Cortex of kidney (tissue), 1 donor: ENCODE data around the gene TIGD2.
A peak's percentile ranks its signal among the peaks of the same experiment; 100 is the strongest.

ENCODE experiments used
- DNase-seq: peaks from one replicate; lab custom pipeline; 2025; lab: John Stamatoyannopoulos, UW

The TIGD2 gene

DNA sequence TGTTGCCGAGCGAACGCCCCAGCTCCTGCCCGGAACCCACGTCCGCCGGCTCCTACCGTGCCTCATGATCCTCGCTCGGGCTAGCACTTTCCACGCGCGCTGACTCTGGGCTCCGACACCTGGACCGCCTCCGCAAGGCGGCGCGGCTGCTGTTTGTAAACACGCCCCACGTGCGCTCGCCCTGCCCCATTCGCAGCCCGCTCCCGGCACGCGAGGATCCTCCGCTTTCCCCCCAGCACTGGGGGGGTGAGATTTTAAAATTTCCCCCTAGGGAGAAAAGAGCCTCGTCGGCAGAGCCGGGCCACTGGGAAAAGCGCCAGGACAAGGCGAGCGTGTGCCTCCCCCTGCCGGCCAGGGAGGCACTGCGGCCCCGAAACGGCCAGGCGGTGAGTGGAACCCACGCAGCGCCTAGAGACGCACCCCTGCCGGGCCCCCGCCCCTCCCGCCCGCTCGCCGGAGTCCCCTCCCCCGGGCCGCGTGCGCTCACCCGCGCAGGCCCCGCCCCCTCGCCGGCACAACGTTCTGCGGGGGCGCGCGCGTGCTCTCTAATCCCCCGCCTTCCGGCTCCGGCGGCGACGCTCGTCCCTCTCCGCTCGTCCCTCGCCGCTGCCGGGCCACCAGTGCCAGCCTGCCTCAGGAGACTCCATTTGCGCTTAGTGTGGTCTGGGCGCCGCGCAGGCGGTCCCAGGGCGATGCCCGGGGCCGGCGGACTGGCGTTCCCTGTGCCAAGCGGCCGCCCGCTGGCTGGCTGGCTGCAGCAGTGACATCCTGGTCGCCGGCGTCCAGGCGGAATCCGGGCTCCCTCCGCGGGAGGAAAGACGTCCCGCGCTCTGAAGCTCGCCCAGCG, at the start of gene TIGD2:
Gene TIGD2, plus strand, starts transcription at position 548 of the 847 bp plus-strand sequence. CDS start 1,442 bp downstream, outside the sequence.
- peak; percentile 62 for DNase-seq

DNA sequence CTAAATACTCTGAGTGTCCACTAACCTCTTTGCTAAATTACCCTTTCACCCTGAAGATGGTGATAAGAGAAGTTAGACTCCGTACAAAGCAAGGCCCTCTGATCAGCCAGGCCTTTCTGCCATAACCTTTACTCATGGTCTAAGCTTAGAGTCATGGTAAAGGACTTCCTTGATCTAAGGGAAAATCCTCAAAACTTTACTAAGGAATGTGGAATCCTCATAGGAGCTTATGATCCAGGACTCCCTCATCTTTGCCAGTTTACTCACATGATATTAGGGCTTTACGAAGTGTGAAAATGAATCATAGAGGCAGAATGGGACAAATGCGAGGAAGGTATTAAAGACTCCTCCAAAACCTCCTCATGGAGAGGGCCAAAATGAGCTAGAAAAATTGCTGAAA, 46.5 kb upstream of the TIGD2 start:
- no peak for DNase-seq

- DNase-seq: no peak
These were observed 43.9 kb upstream of the TIGD2 start for GRCh38 chr4:89067417-89067816.

GRCh38 chr4:89069481-89069880, 41.9 kb upstream of the TIGD2 start:
- DNase-seq: no peak

GRCh38 chr4:89070041-89070440, 41.3 kb upstream of the TIGD2 start:
- no peak for DNase-seq

GRCh38 chr4:89071311-89071710, 40.0 kb upstream of the TIGD2 start:
- no peak for DNase-seq

DNA sequence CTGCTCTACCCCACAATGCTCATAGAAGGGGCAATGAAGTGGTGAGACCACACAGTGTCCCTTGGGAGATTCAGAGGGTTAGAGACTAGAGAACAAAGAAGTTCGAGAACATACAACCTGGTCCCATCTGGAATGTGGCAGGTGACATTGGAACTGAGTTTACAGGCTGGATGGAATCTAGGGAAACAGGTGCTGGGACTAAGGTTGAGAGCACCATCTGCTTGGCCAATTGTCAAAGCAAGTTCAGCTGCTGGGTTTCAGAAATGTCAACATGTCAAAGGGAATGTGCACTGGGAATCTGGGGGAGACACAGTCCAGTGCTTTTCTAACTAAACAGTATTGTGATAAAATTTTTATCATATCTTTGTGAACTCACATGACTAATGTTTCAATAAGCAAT, 38.4 kb upstream of the TIGD2 start:
- no peak for DNase-seq

- DNase-seq: no peak
These were observed 33.6 kb upstream of the TIGD2 start for GRCh38 chr4:89077761-89078160.

DNA sequence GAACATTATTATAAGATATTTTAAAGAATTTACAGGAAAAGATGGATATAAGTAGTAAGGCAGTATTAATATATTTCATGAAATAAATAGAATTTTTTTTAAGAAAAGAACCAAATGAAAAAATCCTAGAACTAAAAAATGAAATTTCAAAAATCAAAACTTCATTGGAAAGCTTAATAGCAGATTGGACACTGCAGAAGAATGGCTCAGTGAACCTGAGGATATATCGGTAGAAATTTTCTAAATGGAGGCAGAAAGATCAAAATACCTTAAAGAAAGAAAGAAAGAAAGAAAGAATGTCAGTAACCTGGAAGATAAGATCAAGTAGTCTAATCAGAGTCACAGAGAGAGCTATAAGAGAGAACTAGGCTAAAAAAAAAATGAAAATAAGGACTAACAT, 33.0 kb upstream of the TIGD2 start:
- DNase-seq: no peak

DNA sequence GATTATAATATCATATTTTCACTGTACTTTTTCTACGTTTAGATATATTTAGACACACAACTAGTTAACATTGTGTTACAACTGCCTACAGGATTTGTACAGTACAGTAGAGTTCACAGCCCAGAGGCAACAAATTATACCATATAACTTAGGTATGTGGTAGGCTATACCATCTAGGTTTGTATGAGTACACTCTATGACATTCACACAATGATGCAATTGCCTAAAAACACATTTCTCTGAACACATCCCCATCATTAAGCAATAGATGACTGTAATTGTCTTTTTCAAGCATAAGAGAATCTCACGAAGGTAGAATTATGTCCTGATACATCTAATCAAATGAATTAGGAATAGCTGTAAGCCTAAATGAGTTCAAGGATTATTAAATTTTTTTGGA, 12.3 kb upstream of the TIGD2 start:
- DNase-seq: no peak

GRCh38 chr4:89099471-89099870, 11.9 kb upstream of the TIGD2 start:
- DNase-seq: no peak

GRCh38 chr4:89100853-89101252, 10.5 kb upstream of the TIGD2 start:
- DNase-seq: no peak

GRCh38 chr4:89101256-89102161, 9.8 kb upstream of the TIGD2 start:
- DNase-seq: no peak

DNA sequence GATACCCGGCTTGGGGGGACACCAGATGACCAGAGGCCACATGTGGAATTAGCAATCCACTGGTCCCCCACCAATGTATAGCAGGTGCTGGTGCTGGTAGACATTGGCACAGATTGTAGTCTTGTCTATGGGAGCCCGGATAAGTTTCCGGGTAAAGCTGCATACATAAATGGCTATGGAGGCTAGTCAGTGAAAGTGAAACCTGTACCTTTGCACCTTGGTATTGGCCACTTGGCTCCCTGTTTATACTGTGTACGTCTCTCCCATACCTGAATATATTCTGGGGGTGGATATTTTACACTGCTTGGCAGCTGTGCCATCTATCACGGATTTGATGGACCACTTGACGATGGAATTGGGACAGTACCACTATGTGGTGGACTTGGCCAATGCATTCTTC, 5.6 kb upstream of the TIGD2 start:
- no peak for DNase-seq

GRCh38 chr4:89108091-89108490, 3.2 kb upstream of the TIGD2 start:
- DNase-seq: no peak

- DNase-seq: no peak
These were observed 1.3 kb upstream of the TIGD2 start for GRCh38 chr4:89109841-89110540.

DNA sequence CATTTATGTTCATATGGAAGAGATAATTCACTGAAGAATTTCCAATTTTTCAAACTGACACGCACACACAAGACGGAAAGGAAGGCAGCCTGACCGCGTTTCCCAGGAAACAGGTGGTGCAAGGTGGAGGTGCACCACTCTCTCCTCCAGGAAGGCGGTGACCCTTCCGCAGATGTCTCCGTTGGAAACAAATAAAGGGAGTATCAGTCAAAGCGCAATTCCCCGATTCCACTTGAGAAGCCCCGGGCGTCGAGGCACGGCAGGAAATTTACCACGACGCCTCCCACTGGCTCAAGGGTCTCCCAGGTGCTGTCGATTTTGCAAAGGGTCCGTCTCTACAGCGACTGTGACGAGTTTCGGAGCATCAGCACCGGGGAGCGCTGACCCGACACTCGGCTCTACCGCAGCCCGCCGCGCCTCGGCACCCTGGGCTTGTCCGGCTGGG, 770 bp upstream of the TIGD2 start:
- DNase-seq: no peak

- DNase-seq: no peak
These were observed 665 bp downstream of the TIGD2 start for GRCh38 chr4:89111833-89112563.

GRCh38 chr4:89113415-89113814, 2.1 kb downstream of the TIGD2 start:
- DNase-seq: no peak

DNA sequence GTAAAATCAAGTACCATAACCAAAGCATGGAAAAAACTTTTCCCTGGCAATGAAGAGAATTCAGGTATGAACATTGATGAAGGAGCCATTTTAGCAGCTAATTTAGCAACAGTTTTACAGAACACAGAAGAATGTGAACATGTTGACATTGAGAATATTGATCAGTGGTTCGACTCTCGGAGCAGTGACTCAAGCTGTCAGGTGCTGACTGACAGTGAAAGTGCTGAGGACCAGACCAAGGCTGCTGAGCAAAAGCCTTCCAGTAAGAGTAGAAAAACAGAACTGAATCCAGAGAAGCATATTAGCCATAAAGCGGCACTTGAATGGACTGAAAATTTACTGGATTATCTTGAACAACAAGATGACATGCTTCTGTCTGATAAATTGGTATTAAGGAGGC, 2.8 kb downstream of the TIGD2 start:
- DNase-seq: no peak

DNA sequence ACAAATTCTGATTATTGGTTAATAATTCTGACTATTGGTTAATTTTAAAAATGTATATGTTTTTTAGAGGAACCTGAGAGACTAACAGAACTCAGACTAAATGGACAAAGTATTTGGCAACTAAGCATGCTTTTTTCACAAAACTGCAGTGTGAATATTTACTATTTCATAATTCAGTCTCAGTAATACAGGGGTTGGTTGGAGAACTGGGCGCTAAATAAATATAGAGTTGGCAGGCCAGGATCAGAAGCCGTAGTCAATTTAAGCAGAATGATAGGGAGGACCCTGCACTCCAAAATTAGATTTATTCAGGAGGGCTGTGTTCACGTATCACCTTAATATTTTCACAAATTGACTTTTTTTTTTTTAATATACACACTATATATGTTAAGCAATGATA, 5.8 kb downstream of the TIGD2 start:
- no peak for DNase-seq

DNA sequence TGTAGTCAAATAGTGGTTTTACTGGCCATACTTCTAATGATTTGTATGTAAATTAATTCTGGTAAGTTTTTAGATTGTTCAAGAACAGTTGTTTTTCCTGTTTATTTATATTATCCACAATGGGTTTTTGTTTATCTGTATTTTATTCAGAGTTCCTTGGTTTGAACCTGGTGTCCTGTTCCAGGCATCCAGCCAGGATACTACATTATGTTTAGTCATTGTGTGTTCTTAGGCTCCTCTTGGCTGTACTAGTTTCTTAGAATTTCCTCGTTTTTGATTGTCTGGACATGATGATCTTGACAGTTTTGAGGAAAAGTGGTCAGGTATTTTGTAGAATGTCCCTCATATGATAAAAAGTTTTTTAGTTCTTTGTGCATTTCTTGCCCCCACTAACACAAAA, 7.8 kb downstream of the TIGD2 start:
- no peak for DNase-seq
